GM18858 (cell line): ENCODE data around the gene AKAP1.

Experiments
- ATAC-seq: cut with Tn5 transposase; IDR thresholded peaks from one replicate; pipeline ENCODE4 v1.9.1; 2021; ENCODE audit not compliant: unreplicated experiment

AKAP1 gene

DNA sequence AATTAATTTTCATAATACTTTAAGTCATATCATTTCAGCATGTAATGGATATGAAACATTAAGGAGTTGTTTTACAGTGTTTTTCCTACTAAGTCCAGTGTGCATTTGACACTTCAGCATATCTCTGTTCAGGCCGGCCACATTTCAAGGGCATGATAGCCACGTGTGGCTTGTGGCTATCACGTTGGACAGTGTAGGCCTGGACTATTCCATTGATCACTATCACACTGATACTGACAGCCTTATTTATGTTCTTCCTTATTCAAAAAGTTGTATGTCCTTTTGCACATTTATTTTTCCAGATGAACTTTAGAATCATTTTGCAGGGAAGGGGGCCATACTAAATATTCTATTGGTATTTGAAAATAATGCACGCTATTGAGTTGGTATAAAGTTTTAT, 39.0 kb downstream of the AKAP1 start:
- ATAC-seq = no peak

DNA sequence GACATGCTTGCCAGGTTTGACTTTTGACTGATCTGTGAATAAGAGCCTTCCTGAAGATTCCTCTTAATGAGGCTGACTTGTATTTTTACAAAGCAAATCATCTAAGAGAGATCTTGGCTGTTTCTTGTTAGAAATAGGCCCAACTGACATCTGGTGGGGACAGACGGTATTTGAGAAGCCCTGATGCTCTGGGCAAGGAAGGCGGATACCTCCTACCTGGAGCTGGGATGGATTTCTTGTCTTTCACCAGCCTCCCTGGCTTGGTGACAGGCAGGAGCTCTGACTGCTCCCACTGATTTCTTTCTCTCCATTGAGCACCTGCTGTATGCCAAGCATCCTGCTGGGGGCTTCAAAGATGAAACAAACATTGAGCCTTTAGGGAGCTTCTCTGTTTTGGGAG, 40.4 kb downstream of the AKAP1 start:
- ATAC-seq = no peak

DNA sequence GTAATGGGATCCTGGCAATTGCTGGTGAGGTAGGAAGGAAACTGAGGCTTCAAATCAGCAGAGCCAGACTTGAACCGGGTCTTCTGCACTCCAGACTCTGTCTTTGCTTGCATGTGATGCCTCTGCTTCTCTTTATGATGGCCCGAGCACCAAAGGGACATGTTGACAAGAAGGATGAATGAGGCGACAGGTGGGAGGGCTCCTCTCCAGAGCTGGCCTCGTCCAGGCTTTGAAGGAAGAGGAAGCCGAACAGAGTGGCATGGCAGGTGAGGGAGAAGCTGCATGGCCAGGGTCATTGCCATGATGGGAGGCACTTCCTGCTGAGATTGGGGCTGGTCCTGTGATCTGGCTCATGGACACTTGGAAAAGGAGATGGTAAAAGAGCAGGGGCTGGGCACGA, 40.8 kb downstream of the AKAP1 start:
- no peak for ATAC-seq

DNA sequence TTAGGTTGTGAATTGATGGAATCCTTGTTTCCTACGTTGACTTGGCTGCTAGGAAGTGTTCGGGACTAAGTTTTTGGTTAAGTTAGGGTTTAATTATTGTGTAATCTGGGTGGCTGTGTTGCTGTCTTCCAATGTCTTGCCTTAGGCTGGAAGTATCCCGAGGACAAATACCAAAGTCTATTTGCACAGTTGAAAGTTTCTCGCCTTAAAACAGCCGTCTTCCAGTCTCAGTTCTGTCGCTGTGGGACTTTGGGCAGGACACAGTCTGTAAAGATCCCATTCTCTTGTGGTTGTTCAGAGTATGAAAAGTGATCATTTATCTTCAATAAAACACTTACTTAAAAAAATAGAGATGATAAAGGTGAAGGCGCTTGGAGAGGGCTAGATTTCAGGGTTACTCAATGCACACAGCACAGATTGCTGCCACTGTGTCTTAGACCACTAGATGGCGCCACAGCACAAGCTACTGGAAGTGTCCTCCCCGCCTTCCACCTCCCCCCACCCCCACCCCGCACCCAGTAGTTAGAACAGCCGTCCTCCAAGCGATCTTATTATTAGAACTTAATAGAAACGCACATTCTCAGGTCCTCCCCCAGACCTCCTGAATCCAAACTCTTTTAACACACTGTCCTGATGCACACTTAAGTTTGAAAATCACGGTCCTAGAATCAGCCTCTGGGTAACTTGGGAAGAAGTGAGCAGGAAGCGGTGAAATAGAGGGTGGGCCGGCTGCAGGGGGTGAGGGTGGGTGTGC, 45.8 kb downstream of the AKAP1 start:
- ATAC-seq = no peak

DNA sequence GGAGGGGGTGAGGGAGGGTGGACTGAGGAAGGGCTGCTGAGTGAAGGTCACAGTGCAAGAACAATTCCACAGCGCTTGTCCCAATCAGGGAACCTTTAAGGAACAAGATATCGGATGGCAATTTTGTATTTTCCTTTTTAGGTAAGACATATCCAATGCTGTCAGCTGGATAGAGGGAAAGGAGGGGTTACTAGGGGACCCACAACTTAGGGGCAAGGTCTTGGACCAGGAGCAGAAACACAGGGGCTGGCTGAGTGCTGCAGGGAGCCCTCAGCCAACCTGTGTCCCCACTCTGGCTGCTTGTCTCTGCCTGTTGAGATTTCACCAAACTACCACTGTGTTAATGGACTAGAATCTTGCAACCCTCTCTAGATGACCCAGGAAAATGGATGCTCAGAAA, 47.6 kb downstream of the AKAP1 start:
- no peak for ATAC-seq

DNA sequence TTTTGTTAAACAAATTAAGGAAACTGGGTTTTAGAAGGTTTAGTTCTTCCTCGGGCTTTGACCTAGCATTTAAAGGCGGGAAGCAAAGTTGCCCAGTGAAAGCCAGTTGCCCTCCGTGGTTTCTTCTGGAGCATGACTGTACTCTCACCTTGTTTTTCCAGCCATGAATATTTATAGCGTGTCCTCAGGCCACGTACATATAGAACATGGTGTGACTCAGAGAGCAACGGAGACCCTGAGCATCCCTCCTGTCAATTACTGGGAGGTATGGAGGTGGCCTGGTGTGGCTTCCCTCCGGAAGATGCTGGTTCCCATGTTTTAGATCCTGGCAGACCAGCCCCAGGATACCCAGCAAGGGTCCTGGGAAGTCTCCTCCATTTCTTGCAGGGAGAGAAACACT, 48.4 kb downstream of the AKAP1 start:
- ATAC-seq = no peak

DNA sequence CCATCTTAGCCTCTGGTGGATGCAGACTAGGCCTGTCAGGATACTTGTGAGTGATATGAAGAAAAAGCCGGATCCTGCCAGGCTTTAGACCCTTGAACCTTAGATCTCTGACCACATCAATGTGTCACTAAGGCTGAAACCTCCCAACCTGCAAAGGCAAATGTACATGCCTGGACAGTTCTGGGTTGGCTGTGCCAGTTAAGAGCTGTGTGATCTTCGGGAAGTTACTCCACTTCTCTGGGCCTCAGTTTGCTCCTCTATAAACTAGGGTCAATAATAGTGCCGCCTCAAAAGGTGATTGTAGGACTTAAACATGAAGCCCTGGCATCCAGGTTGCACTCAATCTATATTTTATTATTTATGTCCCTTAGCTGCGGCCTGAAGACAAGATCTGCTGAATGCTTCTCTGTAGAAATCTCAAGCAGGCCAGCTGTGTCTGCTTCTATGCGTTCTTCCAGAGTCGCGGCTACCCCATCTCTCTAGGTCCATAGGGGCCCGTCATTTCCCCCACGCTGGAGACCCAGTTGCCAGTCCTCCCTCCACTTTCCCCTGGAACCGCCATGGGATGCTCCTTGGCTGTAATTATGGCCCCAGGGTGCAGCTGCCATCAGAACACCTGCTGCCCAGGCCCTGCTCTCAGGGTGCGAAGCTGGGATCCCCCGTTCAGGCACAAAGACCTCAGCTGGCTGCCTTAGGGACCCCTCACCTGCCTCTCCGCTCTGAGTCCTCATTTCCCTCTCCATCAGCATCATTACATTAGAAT, 50.2 kb downstream of the AKAP1 start:
- no peak for ATAC-seq

DNA sequence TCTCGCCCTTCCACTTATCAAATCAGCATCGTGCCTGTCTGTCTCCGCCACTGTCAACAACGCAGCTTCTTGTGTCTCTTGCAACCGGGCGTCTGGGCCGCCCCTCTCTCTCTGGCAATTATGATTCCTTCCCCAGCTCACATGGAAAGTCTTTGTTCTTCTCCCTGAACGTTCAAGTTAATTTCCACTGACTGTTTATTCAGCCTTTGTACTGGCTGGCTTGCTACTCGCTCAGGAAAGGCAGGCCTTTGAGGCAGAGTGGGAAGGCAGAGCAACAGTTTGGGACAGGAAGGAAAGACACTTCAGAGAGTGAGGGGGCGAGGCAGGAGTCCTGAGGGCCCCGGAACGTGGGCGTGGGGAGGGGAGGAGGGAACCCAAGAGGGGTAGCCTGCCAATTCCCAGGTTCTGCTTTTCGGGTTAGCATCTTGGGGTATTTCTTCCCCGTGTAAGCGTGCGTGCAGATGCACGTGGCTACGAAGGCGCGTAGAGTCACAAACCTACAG, 50.8 kb downstream of the AKAP1 start:
- no peak for ATAC-seq

DNA sequence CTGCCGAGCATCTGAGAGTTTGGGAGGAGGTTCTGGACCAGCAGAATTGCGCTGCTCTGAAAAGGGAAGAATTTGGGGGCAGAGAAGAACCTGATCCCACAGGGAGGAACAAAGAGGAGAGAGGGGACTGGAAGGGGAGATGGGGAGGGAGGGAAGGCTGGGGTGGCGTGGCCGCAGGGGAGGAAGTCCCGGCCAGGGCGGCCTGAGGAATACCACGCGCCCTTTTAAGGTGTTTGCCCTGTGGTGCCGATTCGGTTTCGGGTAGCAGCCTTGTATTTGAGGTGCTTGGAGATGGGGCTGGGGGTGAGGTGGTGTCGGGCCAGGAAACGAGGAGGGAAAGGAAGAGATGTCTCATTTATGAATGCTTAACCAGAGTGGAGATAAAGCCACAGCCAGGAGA, 51.3 kb downstream of the AKAP1 start:
- no peak for ATAC-seq

DNA sequence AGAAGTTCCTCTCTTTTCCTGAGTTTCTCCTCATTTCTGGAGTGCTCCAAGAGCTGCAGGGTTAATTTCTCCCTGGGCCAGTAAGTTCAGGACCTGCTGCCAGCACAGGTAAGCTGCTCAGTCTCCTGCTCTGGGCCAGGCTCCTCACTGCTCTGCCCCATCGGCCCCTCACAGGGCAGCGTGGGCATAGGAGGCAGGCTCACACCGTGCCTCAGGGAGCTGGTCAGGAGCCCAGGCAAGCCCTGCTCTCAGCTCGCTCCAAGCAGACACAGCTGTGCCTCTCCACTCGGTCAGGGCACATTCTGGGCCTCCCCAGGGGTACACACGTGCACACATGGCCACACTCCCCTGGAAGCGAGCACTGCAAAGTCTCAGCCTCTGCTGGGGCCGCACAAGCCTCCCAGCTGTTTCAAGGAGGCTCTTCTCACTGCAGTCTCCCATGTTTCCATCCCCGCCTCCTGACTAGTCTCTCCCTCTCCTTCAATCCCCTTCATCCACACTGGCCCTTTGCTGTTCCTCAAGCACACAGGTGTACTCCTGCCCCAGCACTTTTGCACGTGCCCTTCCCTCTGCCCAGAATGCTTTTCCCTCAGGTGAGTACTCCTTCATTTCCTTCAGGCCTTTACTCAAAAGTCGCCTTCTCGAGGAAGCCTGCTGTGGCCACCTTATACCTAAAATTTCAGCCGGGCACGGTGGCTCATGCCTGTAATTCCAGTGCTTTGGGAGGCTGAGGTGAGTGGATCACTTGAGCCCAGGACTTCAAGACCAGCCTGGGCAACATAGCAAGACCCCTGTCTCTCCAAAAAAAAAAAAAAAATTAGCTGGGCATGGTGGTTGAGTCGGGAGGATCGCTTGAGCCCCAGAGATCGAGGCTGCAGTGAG, 53.2 kb downstream of the AKAP1 start:
- no peak for ATAC-seq

DNA sequence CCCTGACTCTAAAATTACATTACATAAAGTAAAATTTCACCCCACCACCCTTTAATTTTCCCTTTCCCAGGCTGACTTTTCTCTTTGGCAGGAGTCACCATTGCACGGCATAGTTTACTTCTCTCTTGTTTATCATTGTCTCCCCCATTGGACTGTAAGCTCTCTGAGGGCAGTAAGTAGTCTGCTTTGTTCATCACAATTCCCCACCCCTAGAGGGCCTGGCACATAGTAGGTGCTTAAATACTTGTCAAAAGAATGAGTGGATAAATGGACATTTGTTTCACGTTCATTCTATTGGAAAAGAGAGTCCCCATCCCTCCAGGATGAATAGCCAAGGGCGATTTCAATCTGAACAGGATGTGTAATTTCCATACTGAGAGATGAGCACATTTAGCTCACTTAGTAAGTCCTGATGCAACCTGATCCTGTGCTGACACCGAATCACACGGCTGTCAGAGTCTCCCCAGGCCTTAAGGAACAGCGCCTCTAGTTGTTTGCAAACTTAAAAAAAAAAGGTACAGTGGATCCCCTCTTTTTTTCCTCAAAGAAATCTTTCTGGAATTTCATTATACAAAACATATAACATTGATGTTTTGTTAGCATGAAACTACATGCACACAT, 54.0 kb downstream of the AKAP1 start:
- no peak for ATAC-seq

DNA sequence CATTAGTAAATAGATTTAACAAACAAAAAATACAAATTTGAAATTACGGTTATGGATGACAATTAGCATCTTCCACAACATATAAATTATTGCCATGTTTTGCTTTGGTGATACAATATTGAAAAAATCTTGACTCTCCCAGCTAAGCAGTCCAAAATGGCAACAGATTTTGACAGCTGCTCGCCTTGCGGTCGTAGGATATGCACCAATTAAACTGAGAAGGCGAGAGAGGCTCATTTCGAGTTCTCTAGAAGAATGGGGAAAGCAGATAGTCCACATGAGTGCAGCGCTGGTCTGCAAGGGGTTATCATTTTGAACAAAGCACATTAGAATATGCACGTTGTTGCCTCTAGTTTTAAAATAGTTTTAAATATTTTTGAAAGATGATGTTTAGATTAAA, 55.3 kb downstream of the AKAP1 start:
- ATAC-seq = no peak

DNA sequence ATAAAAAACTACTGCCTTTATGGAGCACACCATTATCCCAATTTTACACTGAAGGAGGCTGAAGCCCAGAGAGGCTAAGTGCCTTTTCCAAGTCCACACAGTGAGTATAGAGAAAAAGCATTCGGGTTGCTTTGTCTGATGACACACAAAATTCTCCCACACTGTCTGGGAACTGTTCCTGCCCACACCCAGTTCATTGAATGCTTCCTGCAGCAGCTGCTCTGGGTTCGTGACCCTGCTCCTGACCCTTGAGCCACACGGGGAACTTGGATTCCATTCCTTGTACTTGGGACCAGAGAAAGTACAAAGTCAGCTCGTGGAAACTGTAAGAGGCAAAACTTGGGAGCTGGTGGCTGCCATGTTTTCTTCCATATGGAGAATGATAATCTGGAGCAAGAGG, 57.9 kb downstream of the AKAP1 start:
- ATAC-seq = no peak

DNA sequence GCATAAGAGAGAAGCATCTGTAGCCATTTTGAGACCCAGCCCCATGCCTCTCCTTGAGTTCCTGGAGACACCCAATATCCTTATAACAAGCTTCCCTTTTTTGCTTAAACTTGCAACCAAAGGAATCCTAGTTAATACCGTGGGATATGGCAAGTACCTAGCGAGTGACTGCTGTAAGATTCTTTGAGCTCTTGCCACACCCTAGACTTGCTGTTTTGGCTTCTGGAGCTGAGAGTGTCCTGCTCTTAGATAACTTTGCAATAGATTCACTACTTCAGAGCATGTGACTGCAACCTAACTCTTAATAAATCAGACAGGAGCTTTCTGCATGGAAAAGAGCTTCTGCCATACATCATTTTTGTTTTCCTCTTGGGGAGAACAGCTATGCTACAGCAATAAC, 58.3 kb downstream of the AKAP1 start:
- ATAC-seq = no peak

DNA sequence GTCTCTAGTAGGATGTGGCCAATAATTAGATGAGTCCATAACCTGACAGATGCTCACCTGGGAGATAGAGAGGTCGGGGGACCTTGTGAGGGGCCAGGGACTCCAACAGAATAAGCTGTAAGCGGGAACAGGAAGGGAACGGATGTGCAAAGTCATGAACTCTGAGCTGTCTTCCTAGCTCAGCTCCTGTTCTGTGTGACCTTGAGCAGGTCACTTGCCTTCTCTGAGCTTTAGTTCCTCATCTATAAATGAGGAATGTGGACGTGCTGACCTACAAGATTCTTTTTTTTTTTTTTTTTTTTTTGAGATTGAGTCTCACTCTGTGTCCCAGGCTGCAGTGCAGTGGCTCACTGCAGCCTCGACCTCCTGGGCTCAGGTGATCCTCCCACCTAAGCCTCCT, 58.9 kb downstream of the AKAP1 start:
- no peak for ATAC-seq

DNA sequence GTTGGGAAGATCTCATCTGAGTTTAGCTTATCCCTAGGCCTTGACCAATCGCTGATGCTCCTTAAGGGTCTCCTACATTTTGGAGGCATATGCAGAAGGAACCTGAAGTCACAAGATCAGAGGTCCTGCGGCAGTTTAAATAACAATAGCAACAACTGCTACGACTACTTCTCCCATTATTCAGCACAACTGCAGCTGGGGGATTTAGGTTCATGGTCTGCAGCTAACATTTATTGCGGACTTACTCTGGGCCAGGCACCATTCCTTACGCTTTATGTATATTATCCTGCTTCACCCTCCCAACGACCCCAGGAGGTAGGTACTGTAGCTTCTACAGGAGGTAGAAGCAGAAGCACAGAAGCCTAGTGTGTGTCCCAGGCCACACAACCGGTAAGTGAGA, 59.5 kb downstream of the AKAP1 start:
- ATAC-seq = no peak

DNA sequence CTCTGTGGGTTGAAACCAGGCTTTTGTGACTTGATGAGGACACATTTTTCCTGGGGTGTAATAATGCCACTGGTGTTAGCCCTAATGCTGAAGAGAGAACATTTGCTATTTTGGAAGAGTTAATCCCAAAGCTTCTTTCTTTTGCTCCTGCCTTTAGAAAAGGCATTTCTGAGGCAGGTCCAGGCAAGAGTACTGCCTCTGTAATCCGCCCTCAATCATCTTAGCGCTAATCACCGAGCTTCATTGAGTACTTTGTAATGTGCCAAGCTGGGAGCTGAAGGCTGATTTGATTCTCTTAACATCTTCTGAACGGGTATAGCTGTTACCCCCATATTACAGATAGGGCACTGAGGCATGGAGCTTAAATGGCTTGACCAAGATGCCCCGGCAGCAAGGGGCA, 60.3 kb downstream of the AKAP1 start:
- ATAC-seq = no peak

DNA sequence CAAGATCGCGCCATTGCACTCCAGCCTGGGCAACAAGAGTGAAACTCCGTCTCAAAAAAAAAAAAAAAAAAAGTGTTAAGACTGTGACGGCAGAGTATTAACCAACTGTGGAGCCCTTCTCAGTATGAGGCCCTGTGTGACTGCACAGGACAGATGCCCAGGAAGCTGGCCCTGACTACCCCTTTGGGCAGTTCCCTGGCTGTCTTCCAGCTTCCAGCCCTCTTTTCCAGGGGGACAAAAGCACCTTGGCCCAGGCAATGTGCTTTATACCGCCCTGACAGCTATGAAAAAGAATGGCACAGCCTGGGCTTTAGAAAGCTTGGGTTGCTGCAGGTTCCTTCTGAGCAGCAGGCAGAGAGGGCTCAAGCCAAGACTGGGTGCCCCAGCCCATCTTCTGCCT, 61.2 kb downstream of the AKAP1 start:
- no peak for ATAC-seq

DNA sequence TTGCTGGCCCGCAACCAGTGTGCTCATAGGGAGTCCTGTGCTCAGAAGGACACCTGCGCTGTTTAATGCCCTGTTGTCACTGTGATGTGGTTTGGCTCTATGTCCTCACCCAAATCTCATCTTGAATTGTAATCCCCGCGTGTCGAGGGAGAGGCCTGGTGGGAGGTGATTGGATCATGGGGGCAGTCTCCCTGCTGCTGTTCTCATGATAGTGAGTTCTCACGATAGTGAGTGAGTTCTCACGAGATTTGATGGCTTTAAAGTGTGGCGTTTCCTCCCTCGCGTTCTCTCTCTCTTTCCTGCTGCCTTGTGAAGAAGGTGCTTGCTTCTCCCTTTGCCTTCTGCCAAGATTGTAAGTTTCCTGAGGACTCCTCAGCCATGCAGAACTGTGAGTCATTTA, 66.8 kb downstream of the AKAP1 start:
- no peak for ATAC-seq

DNA sequence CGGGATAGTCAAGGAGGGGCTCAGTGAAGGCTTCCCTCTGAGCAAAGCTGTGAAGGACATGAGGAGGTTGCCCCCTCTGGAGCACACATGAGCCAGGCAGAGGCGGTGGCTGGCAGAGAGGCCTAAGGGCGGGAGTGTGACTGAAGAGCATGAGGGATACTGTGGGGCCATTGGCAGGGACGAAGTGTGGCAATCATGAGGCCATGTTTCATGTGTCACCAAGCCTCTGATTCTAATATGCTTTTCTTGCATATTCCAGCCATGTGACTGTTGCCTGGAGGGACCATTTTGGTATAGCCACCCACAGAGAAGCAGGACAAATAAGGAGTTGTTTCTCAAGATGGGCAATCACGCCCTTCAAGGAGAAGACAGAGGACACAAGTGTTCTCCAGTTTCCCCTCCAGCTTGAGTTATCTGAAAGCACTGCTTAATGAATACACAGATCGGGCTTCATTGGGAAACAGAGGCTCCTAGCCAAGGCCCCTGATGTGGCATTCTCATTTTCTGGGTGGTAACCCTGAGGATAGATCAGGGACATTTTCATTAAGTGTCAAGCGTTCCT, 68.0 kb downstream of the AKAP1 start:
- ATAC-seq = no peak

DNA sequence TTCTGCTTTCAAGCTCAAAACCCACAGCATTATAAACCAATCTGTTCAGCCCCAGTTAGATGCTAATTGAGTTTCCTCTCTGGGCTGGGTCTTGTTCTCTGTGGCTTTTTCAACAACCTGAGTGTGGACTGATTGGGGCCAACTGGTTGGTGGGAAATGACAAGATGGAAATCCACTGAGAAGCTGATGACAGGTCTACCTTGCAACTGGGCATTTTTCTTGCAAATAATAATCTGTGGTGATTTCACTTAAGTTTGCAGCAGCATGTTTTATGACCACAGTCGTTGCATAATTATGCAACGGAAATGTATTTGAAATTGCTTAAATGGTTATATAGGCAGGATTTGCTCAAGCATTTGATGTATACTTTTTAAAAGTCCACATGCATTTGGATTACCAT, 69.9 kb downstream of the AKAP1 start:
- ATAC-seq = no peak
